ENCODE results near the gene SGCD.

DNA sequence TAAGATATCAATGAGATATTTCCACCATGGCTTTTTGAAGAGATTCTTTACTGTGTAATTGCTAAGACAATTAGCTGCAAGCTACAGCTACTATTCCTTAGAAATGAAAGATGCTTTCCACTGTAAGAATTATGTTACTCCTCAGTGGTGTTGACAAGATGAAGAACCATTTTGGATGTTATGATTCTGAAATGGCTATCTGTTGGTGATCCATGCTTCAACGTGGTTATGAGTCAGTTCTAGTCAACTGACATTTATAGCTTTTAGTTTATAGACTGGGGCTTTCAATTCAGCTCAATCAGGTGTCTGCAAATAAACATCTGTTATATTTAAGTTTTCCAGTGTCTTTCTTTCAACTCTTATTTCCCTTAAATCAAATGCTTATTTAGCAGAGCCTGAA is 93.7 kb downstream of the SGCD start:
- TF ChIP-seq FOXP2 (optimal IDR thresholded peaks at IDR 0.05; ENCODE audit: control extremely low read depth, extremely low read length, insufficient read depth) (no peak), POLR2AphosphoS5 (IDR thresholded peaks at IDR 0.05; ENCODE audit: borderline replicate concordance, low read depth, low read length) (no peak), EZH2 (IDR thresholded peaks at IDR 0.05) (no peak)
